B cell (primary cell): ENCODE data around the gene PNKD. TPM values are rescaled to one million over a fixed set of nuclear protein-coding genes. Genes with fewer than 3 reads are reported as not detected.

Source experiments
- ATAC-seq: fragments of 200-7000 bp; cut with Tn5 transposase; one replicate; pipeline ENCODE4 v1.10.0; 2021; ENCODE audit warnings: low read depth, mild to moderate bottlenecking, moderate number of reproducible peaks, moderate library complexity
- CTCF ChIA-PET: fragments of 350-600 bp; sonication (Branson Sonifier 250); formaldehyde crosslinking; loops from one replicate; lab custom pipeline; 2021; ENCODE audit warnings: antibody characterized with exemption, inconsistent platforms; lab: Charles Lee
- POLR2A ChIA-PET: fragments of 350-600 bp; sonication (Branson Sonifier 250); formaldehyde crosslinking; loops from one replicate; lab custom pipeline; 2021; ENCODE audit warnings: antibody characterized with exemption; lab: Charles Lee
- DNase-seq: peaks from one replicate; pipeline ENCODE4 v3.0.0; 2013
- H2AFZ ChIP-seq: 2 replicates; pipeline ENCODE4 v1.6.1; 2012; ENCODE audit warnings: mild to moderate bottlenecking, low read depth, low read length; ENCODE audit not compliant: insufficient read depth, poor library complexity, severe bottlenecking
- H3K27ac ChIP-seq, 2 donors: 1 replicate in 1 of 2; 2 replicates in 1 of 2; pipeline ENCODE4 v1.5.1; 2012 to 2013; ENCODE audit warnings: low read length in 2 of 2, mild to moderate bottlenecking in 2 of 2, moderate library complexity in 1 of 2
- H3K27me3 ChIP-seq, 4 experiments: fragments of 200-600 bp in 1 of 4; sonication (generic) in 1 of 4; replicated peaks in 1 of 4; 1 replicate in 2 of 4; 2 replicates in 2 of 4; pipeline versions ENCODE4 v1.6.1 to v1.7.0; 2013 to 2016; ENCODE audit warnings: low read length in 3 of 4, mild to moderate bottlenecking in 2 of 4, mixed read lengths in 1 of 4, moderate library complexity in 1 of 4; ENCODE audit not compliant: insufficient read depth in 4 of 4, control insufficient read depth in 3 of 4; ENCODE audit errors: control extremely low read depth in 1 of 4
- H3K36me3 ChIP-seq, 2 experiments: replicated peaks in 1 of 2; 1 replicate in 1 of 2; 2 replicates in 1 of 2; pipeline versions ENCODE4 v1.6.1 to v1.7.1; 2013; ENCODE audit warnings: low read length in 1 of 2; ENCODE audit not compliant: insufficient read depth in 2 of 2, control insufficient read depth in 1 of 2; ENCODE audit errors: control extremely low read depth in 1 of 2, extremely low read depth in 1 of 2
- H3K4me1 ChIP-seq, 2 donors: fragments of 200-600 bp in 1 of 2; sonication (generic) in 1 of 2; 1 replicate in 1 of 2; 2 replicates in 1 of 2; pipeline versions ENCODE4 v1.5.1 to v1.6.1; 2013 to 2017; ENCODE audit warnings: low read length in 2 of 2; ENCODE audit not compliant: control insufficient read depth in 2 of 2, insufficient read depth in 2 of 2
- H3K4me2 ChIP-seq: replicated peaks from 2 replicates; pipeline ENCODE3; 2012; ENCODE audit warnings: mild to moderate bottlenecking, low read depth, low read length; ENCODE audit not compliant: poor library complexity, severe bottlenecking
- H3K4me3 ChIP-seq, 5 experiments: fragments of 200-600 bp in 1 of 5; sonication (generic) in 1 of 5; 1 replicate in 3 of 5; 2 replicates in 2 of 5; pipeline versions ENCODE4 v1.5.1 to v1.7.0; 2011 to 2016; ENCODE audit warnings: low read length in 4 of 5, mild to moderate bottlenecking in 4 of 5, low read depth in 2 of 5, control low read depth in 1 of 5, moderate library complexity in 1 of 5; ENCODE audit not compliant: insufficient read depth in 1 of 5; ENCODE audit errors: control extremely low read depth in 1 of 5, extremely low read depth in 1 of 5
- H3K79me2 ChIP-seq: fragments of 200-600 bp; sonication (generic); one replicate; pipeline ENCODE4 v1.6.0; 2016; ENCODE audit warnings: low read length; ENCODE audit not compliant: control insufficient read depth, insufficient read depth
- H3K9ac ChIP-seq: fragments of 200-600 bp; sonication (generic); 2 replicates; pipeline ENCODE4 v1.6.1; 2017; ENCODE audit warnings: mild to moderate bottlenecking, low read length, moderate library complexity
- H3K9me3 ChIP-seq, 3 donors: one replicate each; pipeline versions ENCODE4 v1.6.1 to v1.7.1; 2013; ENCODE audit warnings: low read length in 2 of 3; ENCODE audit not compliant: control insufficient read depth in 2 of 3, insufficient read depth in 1 of 3; ENCODE audit errors: control extremely low read depth in 1 of 3
- H4K20me1 ChIP-seq: 2 replicates; pipeline ENCODE4 v1.6.0; 2012; ENCODE audit warnings: mild to moderate bottlenecking, low read length; ENCODE audit not compliant: insufficient read depth, control insufficient read depth, poor library complexity, severe bottlenecking
- H3K27ac Mint-ChIP-seq: one replicate; pipeline ENCODE4 v1.8.0; 2021; ENCODE audit warnings: mixed read lengths
- H3K27me3 Mint-ChIP-seq: one replicate; pipeline ENCODE4 v1.8.0; 2021; ENCODE audit warnings: mixed read lengths
- H3K4me1 Mint-ChIP-seq: one replicate; pipeline ENCODE4 v1.8.0; 2021; ENCODE audit warnings: mixed read lengths
- H3K4me3 Mint-ChIP-seq: one replicate; pipeline ENCODE4 v1.8.0; 2021; ENCODE audit warnings: mixed read lengths
- H3K9me3 Mint-ChIP-seq: one replicate; pipeline ENCODE4 v1.8.0; 2022; ENCODE audit warnings: mixed read lengths; ENCODE audit not compliant: insufficient read depth
- EZH2 ChIP-seq: IDR thresholded peaks from 2 replicates; pipeline ENCODE4 v1.6.1; 2012; ENCODE audit warnings: borderline replicate concordance, low read depth, mild to moderate bottlenecking, moderate library complexity, low read length; ENCODE audit not compliant: insufficient read depth, poor library complexity, severe bottlenecking
- WGBS: methylation state at CpG from one replicate; pipeline ENCODE4 v1.1.5; 2013; ENCODE audit warnings: missing lambda C conversion rate; ENCODE audit not compliant: insufficient coverage; 5-methylcytosine and 5-hydroxymethylcytosine counted together
- intact Hi-C: fragments of 100-400 bp; cut with micrococcal nuclease; formaldehyde crosslinking; loops from one replicate; pipeline ENCODE4 v1.10.0; 2022
- polyA plus RNA-seq: library from polyadenylated mRNA; depleted of rRNA; stranded (reverse); fragments of >200 nt; gene quantifications from 2 replicates; pipeline ENCODE4 v1.2.3, GENCODE V29; 2012
- total RNA-seq, 2 donors: library from RNA; stranded (reverse); fragments of 120-200 nt in 1 of 2; gene quantifications; 1 replicate in 1 of 2; 2 replicates in 1 of 2; pipeline versions ENCODE4 v1.2.3 to v1.2.4, GENCODE V29; 2013 to 2022
- TF ChIP-seq, protein P1 (sequence below): fragments of 200-600 bp; IDR thresholded peaks from one replicate; pipeline ENCODE4 v1.8.0; 2022; ENCODE audit warnings: antibody characterized with exemption, mild to moderate bottlenecking

The PNKD gene
- total and polyA plus RNA-seq, 2 donors (not counting 1 experiment from before 2014, with no cell fraction given): 29.7 to 55.8 TPM

- Histone ChIP-seq H3K4me1 (no peaks in the 10 kb centered on the region), H3K9me3 (no peaks in the 10 kb centered on the region), H3K4me2 (no peak overlapping the region), H3K27me3 (no peaks in the 10 kb centered on the region), H4K20me1 (no peaks in the 10 kb centered on the region), H3K79me2 (no peaks in the 10 kb centered on the region), H3K4me3 (no peak overlapping the region), H2AFZ (no peak overlapping the region), H3K36me3 (no peaks in the 10 kb centered on the region), H3K9ac (no peak overlapping the region), H3K27ac (no peak overlapping the region)
- WGBS: 93% methylated on average over 8 of the region's 8 CpGs
- Mint-ChIP-seq H3K9me3 (no peaks in the 10 kb centered on the region), H3K4me1 (no peaks in the 10 kb centered on the region), H3K27me3 (no peaks in the 10 kb centered on the region), H3K4me3 (no peak overlapping the region), H3K27ac (no peak overlapping the region)
- DNase-seq (no peak), ATAC-seq (no peak)
- TF ChIP-seq, protein P1, sequence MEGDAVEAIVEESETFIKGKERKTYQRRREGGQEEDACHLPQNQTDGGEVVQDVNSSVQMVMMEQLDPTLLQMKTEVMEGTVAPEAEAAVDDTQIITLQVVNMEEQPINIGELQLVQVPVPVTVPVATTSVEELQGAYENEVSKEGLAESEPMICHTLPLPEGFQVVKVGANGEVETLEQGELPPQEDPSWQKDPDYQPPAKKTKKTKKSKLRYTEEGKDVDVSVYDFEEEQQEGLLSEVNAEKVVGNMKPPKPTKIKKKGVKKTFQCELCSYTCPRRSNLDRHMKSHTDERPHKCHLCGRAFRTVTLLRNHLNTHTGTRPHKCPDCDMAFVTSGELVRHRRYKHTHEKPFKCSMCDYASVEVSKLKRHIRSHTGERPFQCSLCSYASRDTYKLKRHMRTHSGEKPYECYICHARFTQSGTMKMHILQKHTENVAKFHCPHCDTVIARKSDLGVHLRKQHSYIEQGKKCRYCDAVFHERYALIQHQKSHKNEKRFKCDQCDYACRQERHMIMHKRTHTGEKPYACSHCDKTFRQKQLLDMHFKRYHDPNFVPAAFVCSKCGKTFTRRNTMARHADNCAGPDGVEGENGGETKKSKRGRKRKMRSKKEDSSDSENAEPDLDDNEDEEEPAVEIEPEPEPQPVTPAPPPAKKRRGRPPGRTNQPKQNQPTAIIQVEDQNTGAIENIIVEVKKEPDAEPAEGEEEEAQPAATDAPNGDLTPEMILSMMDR: no peak
- no peak for TF ChIP-seq EZH2
- POLR2A ChIA-PET: no interaction called here
- CTCF ChIA-PET: no interaction called here
- intact Hi-C loops: no loop called here
Measured at GRCh38 chr2:218341381-218341780, 71.1 kb downstream of the PNKD start.

- H2AFZ ChIP-seq: no peak overlapping the region
- H3K27ac ChIP-seq: no peak overlapping the region
- no peak overlapping the region for H3K27ac Mint-ChIP-seq
- DNase-seq: no peak
- ATAC-seq: no peak
- no peak overlapping the region for H3K4me3 Mint-ChIP-seq
- no peaks in the 10 kb centered on the region for H4K20me1 ChIP-seq
- 100% methylated on average over 4 of the region's 5 CpGs for WGBS
- H3K4me2 ChIP-seq: no peak overlapping the region
- ChIA-PET CTCF (no interaction called here), POLR2A (no interaction called here)
- no peaks in the 10 kb centered on the region for H3K4me1 Mint-ChIP-seq
- no peaks in the 10 kb centered on the region for H3K9me3 Mint-ChIP-seq
- intact Hi-C loops: no loop called here
- no peaks in the 10 kb centered on the region for H3K9me3 ChIP-seq
- H3K27me3 ChIP-seq: no peaks in the 10 kb centered on the region
- H3K27me3 Mint-ChIP-seq: no peaks in the 10 kb centered on the region
- H3K36me3 ChIP-seq: no peaks in the 10 kb centered on the region
- no peaks in the 10 kb centered on the region for H3K4me1 ChIP-seq
- no peak overlapping the region for H3K4me3 ChIP-seq
- no peaks in the 10 kb centered on the region for H3K79me2 ChIP-seq
- no peak overlapping the region for H3K9ac ChIP-seq
- TF ChIP-seq EZH2: no peak
- TF ChIP-seq, protein P1: no peak
Measured at GRCh38 chr2:218342837-218343236, 72.5 kb downstream of the PNKD start.
